DOHH2 (cell line): Measurements from ENCODE around the gene COL9A3.

Experiments
- EZH2phosphoT487 ChIP-seq: fragments of 200-600 bp; sonication (generic); IDR thresholded peaks from 2 replicates; pipeline ENCODE4 v1.6.1; 2017; ENCODE audit warnings: borderline replicate concordance, mild to moderate bottlenecking, antibody characterized with exemption, low read length, moderate library complexity, mixed read lengths
- TF ChIP-seq, protein P1 (sequence below): fragments of 200-600 bp; sonication (generic); IDR thresholded peaks from one replicate; pipeline ENCODE4 v1.5.1; 2014; ENCODE audit warnings: antibody characterized with exemption, mild to moderate bottlenecking, low read depth, low read length; ENCODE audit not compliant: poor library complexity, severe bottlenecking

DNA sequence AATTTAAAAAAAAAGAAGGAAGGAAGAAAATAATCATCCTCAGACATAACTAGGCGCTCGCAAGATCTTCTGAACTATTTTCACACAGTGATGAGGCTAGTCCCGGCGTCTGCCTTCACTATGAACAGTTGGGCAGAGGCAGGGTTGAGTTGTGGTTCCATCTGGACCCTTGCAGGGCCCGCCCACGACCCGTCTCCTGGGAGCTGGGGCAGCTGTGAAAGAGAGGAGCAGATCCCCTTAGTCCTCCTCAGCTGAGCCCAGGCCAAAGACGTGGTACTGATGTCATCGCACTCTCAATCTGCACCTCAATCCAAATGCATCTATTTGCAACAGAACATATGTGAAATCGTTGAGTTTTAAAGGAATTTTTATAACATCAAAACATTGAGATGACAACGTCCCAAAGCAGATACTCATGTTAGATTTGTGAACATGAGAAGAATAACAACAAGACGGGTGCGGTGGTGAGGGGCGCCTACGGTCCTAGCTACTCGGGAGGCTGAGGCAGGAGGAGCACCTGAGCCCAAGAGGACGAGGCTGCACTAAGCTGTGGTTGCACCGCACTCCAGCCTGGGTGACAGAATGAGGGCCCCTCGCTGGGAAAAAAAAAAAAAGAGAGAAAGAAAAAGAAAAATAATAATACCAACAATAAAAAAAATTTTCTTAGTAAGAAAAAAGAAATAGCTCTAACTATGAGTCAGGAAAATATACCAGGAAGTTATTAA lies 29.5 kb downstream of the COL9A3 start:
- TF ChIP-seq, protein P1, sequence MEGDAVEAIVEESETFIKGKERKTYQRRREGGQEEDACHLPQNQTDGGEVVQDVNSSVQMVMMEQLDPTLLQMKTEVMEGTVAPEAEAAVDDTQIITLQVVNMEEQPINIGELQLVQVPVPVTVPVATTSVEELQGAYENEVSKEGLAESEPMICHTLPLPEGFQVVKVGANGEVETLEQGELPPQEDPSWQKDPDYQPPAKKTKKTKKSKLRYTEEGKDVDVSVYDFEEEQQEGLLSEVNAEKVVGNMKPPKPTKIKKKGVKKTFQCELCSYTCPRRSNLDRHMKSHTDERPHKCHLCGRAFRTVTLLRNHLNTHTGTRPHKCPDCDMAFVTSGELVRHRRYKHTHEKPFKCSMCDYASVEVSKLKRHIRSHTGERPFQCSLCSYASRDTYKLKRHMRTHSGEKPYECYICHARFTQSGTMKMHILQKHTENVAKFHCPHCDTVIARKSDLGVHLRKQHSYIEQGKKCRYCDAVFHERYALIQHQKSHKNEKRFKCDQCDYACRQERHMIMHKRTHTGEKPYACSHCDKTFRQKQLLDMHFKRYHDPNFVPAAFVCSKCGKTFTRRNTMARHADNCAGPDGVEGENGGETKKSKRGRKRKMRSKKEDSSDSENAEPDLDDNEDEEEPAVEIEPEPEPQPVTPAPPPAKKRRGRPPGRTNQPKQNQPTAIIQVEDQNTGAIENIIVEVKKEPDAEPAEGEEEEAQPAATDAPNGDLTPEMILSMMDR: no peak
- no peak for TF ChIP-seq EZH2phosphoT487
